Mesenteric fat pad (tissue), 1 donor: Measurements from ENCODE around the gene SHISA6. TPM values are rescaled to one million over a fixed set of nuclear protein-coding genes. Genes with fewer than 3 reads are reported as not detected.

Experiments used
- DNase-seq: peaks from one replicate; pipeline ENCODE4 v3.0.0-alpha.2; 2020; ENCODE audit warnings: low spot score
- total RNA-seq: library from RNA; stranded (reverse); fragmentation: NEBNext Ultra II Directional; extraction: Animal tissue kit (Norgen Biotek cat#: 25700); gene quantifications from one replicate; pipeline ENCODE4 v1.2.1, GENCODE V29; 2021
- donor health status: DM: yes; HTN: yes; CAD: no.

The SHISA6 gene
- total RNA-seq, 1 donor from 2014 or later: 1.2 TPM

- DNase-seq: no peak
These were observed 197.7 kb downstream of the SHISA6 start for GRCh38 chr17:11438673-11439072.

- DNase-seq: no peak
These were observed 200.0 kb downstream of the SHISA6 start for GRCh38 chr17:11441004-11441403.

GRCh38 chr17:11446316-11446715 lies 205.3 kb downstream of the SHISA6 start:
- DNase-seq: peak; percentile 20

GRCh38 chr17:11454096-11454495 lies 213.1 kb downstream of the SHISA6 start:
- no peak for DNase-seq

GRCh38 chr17:11458279-11458678 lies 217.3 kb downstream of the SHISA6 start:
- no peak for DNase-seq

GRCh38 chr17:11459861-11460331 lies 218.9 kb downstream of the SHISA6 start:
- no peak for DNase-seq

GRCh38 chr17:11461993-11462548 lies 221.1 kb downstream of the SHISA6 start:
- no peak for DNase-seq

GRCh38 chr17:11467639-11468038 lies 226.6 kb downstream of the SHISA6 start:
- DNase-seq: no peak

GRCh38 chr17:11485336-11486100 lies 244.5 kb downstream of the SHISA6 start:
- no peak for DNase-seq

GRCh38 chr17:11486101-11486867 lies 245.3 kb downstream of the SHISA6 start:
- no peak for DNase-seq

GRCh38 chr17:11486868-11487310 lies 245.9 kb downstream of the SHISA6 start:
- DNase-seq: no peak

GRCh38 chr17:11487469-11487868 lies 246.5 kb downstream of the SHISA6 start:
- DNase-seq: no peak

GRCh38 chr17:11488407-11488806 lies 247.4 kb downstream of the SHISA6 start:
- no peak for DNase-seq

- no peak for DNase-seq
These were observed 249.2 kb downstream of the SHISA6 start for GRCh38 chr17:11490171-11490755.

- DNase-seq: no peak
These were observed 251.5 kb downstream of the SHISA6 start for GRCh38 chr17:11492511-11492910.

GRCh38 chr17:11493936-11494335 lies 252.9 kb downstream of the SHISA6 start:
- no peak for DNase-seq

GRCh38 chr17:11495613-11496012 lies 254.6 kb downstream of the SHISA6 start:
- DNase-seq: no peak

- no peak for DNase-seq
These were observed 258.9 kb downstream of the SHISA6 start for GRCh38 chr17:11499881-11500280.

GRCh38 chr17:11503308-11504035 lies 262.5 kb downstream of the SHISA6 start:
- DNase-seq: no peak

GRCh38 chr17:11506635-11507034 lies 265.6 kb downstream of the SHISA6 start:
- no peak for DNase-seq

GRCh38 chr17:11511696-11512095 lies 270.7 kb downstream of the SHISA6 start:
- DNase-seq: no peak
